H1 (cell line): ENCODE data around the gene ETV5. TPM values are rescaled to one million over a fixed set of nuclear protein-coding genes. Genes with fewer than 3 reads are reported as not detected.

ENCODE experiments used
- CTCF ChIA-PET: fragments of 300-600 bp; sonication (Branson Sonifier 250); formaldehyde crosslinking; loops from one replicate; lab custom pipeline; 2021; ENCODE audit not compliant: partially characterized antibody; lab: Charles Lee
- POLR2A ChIA-PET: fragments of 300-600 bp; sonication (Branson Sonifier 250); formaldehyde crosslinking; loops from one replicate; lab custom pipeline; 2021; ENCODE audit warnings: inconsistent platforms; ENCODE audit not compliant: partially characterized antibody; lab: Charles Lee
- DNase-seq, 2 experiments: peaks; one replicate each; pipeline versions ENCODE4 v3.0.0 to v3.0.0-alpha.2; 2010 to 2022; ENCODE audit warnings: low spot score in 2 of 2, low read depth in 1 of 2, mixed read lengths in 1 of 2
- FAIRE-seq: peaks from 2 replicates; lab custom pipeline; 2011; peaks lifted over from hg19 to GRCh38; lab: Jason Lieb, UNC
- H2AFZ ChIP-seq: 2 replicates; pipeline ENCODE4 v1.8.1; 2012; ENCODE audit warnings: low read length, inconsistent platforms
- H2AK5ac ChIP-seq: 2 replicates; pipeline ENCODE4 v1.6.1; 2013; ENCODE audit warnings: low read depth, low read length
- H2BK120ac ChIP-seq: replicated peaks from 2 replicates; pipeline ENCODE3; 2013; ENCODE audit warnings: low read depth, low read length, inconsistent platforms
- H2BK12ac ChIP-seq: 2 replicates; pipeline ENCODE4 v1.6.1; 2013; ENCODE audit warnings: low read depth, low read length
- H2BK15ac ChIP-seq: 2 replicates; pipeline ENCODE4 v1.6.1; 2013; ENCODE audit warnings: low read length
- H2BK20ac ChIP-seq: 2 replicates; pipeline ENCODE4 v1.6.1; 2013; ENCODE audit warnings: low read length
- H2BK5ac ChIP-seq: 2 replicates; pipeline ENCODE4 v1.6.1; 2013; ENCODE audit warnings: low read depth, low read length
- H3K14ac ChIP-seq: 2 replicates; pipeline ENCODE4 v1.6.1; 2013; ENCODE audit warnings: inconsistent platforms; ENCODE audit not compliant: insufficient read length
- H3K18ac ChIP-seq: 2 replicates; pipeline ENCODE4 v1.6.1; 2013; ENCODE audit warnings: low read length; ENCODE audit errors: extremely low read depth
- H3K23ac ChIP-seq: 2 replicates; pipeline ENCODE4 v1.6.1; 2013; ENCODE audit warnings: inconsistent platforms; ENCODE audit not compliant: insufficient read length
- H3K23me2 ChIP-seq: 2 replicates; pipeline ENCODE4 v1.6.1; 2013; ENCODE audit warnings: low read depth, low read length
- H3K27ac ChIP-seq: 2 replicates; pipeline ENCODE4 v1.6.1; 2011; ENCODE audit warnings: low read depth, low read length, inconsistent platforms
- H3K27me3 ChIP-seq, 4 experiments: replicated peaks in 1 of 4; 1 replicate in 1 of 4; 2 replicates in 3 of 4; pipeline versions ENCODE4 v1.6.1 to v1.8.1; 2011 to 2013; ENCODE audit warnings: low read length in 3 of 4, mild to moderate bottlenecking in 3 of 4, inconsistent platforms in 2 of 4, mixed read lengths in 2 of 4, moderate library complexity in 1 of 4; ENCODE audit not compliant: control insufficient read depth in 3 of 4, insufficient read depth in 3 of 4; ENCODE audit errors: extremely low read depth in 1 of 4
- H3K36me3 ChIP-seq, 4 experiments: 2 replicates each; pipeline versions ENCODE4 v1.6.1 to v1.8.1; 2011 to 2013; ENCODE audit warnings: mild to moderate bottlenecking in 4 of 4, low read length in 3 of 4, moderate library complexity in 2 of 4, control low read depth in 1 of 4, inconsistent platforms in 1 of 4; ENCODE audit not compliant: insufficient read depth in 4 of 4, control insufficient read depth in 2 of 4
- H3K4ac ChIP-seq: replicated peaks from 2 replicates; pipeline ENCODE3; 2013; ENCODE audit warnings: low read length, low read depth, mixed read lengths, inconsistent platforms; ENCODE audit not compliant: insufficient read length
- H3K4me1 ChIP-seq, 4 experiments: replicated peaks in 1 of 4; 1 replicate in 1 of 4; 2 replicates in 3 of 4; pipeline versions ENCODE4 v1.6.1 to v1.8.1; 2011 to 2013; ENCODE audit warnings: low read length in 3 of 4, inconsistent platforms in 2 of 4, mixed read lengths in 1 of 4; ENCODE audit not compliant: insufficient read depth in 4 of 4, control insufficient read depth in 3 of 4
- H3K4me2 ChIP-seq, 2 experiments: 2 replicates each; pipeline versions ENCODE4 v1.6.1 to v1.8.1; 2011 to 2013; ENCODE audit warnings: low read depth in 2 of 2, low read length in 2 of 2, control low read depth in 1 of 2, inconsistent platforms in 1 of 2, mild to moderate bottlenecking in 1 of 2; ENCODE audit not compliant: insufficient read depth in 1 of 2
- H3K4me3 ChIP-seq, 4 experiments: fragments of 200-600, 300-600 bp in 1 of 4; sonication (generic), shearing (Covaris generic), sonication (Bioruptor Twin) in 1 of 4; 2 replicates each; pipeline versions ENCODE4 v1.5.1 to v1.8.1; 2011 to 2016; ENCODE audit warnings: low read length in 4 of 4, low read depth in 3 of 4, control low read depth in 2 of 4, inconsistent platforms in 2 of 4, mild to moderate bottlenecking in 2 of 4, mixed read lengths in 1 of 4, moderate library complexity in 1 of 4; ENCODE audit not compliant: insufficient read depth in 2 of 4; ENCODE audit errors: extremely low read depth in 1 of 4
- H3K56ac ChIP-seq: replicated peaks from 2 replicates; pipeline ENCODE3; 2013; ENCODE audit warnings: low read depth, mild to moderate bottlenecking, mixed read lengths, low read length, inconsistent platforms; ENCODE audit not compliant: insufficient read length
- H3K79me1 ChIP-seq: 2 replicates; pipeline ENCODE4 v1.6.1; 2013; ENCODE audit warnings: low read depth, low read length, control low read depth
- H3K79me2 ChIP-seq, 2 experiments: 2 replicates each; pipeline versions ENCODE4 v1.6.1 to v1.8.1; 2012 to 2013; ENCODE audit warnings: low read length in 2 of 2, mild to moderate bottlenecking in 2 of 2, inconsistent platforms in 1 of 2; ENCODE audit not compliant: insufficient read depth in 2 of 2, control insufficient read depth in 1 of 2
- H3K9ac ChIP-seq, 4 experiments: replicated peaks in 1 of 4; 1 replicate in 1 of 4; 2 replicates in 3 of 4; pipeline versions ENCODE4 v1.6.1 to v1.8.1; 2011 to 2013; ENCODE audit warnings: low read depth in 3 of 4, low read length in 3 of 4, control low read depth in 2 of 4, mild to moderate bottlenecking in 2 of 4, moderate library complexity in 2 of 4, inconsistent platforms in 1 of 4; ENCODE audit errors: extremely low read depth in 1 of 4
- H3K9me3 ChIP-seq, 2 experiments: 2 replicates each; pipeline versions ENCODE4 v1.6.1 to v1.8.1; 2012 to 2013; ENCODE audit warnings: mild to moderate bottlenecking in 2 of 2, moderate library complexity in 2 of 2, control low read depth in 1 of 2, inconsistent platforms in 1 of 2, low read depth in 1 of 2, low read length in 1 of 2, mixed read lengths in 1 of 2; ENCODE audit not compliant: insufficient read depth in 2 of 2
- H4K20me1 ChIP-seq, 2 experiments: replicated peaks in 1 of 2; 2 replicates each; pipeline versions ENCODE3 to v1.8.1; 2011 to 2013; ENCODE audit warnings: inconsistent platforms in 2 of 2, low read length in 2 of 2, mild to moderate bottlenecking in 1 of 2; ENCODE audit not compliant: insufficient read depth in 2 of 2, control insufficient read depth in 1 of 2
- H4K5ac ChIP-seq: 2 replicates; pipeline ENCODE4 v1.6.1; 2013; ENCODE audit warnings: low read length, low read depth, mixed read lengths, inconsistent platforms; ENCODE audit not compliant: insufficient read length
- H4K8ac ChIP-seq: 2 replicates; pipeline ENCODE4 v1.8.0; 2013; ENCODE audit warnings: mild to moderate bottlenecking, moderate library complexity, low read length, inconsistent platforms; ENCODE audit not compliant: insufficient read depth; ENCODE audit errors: extremely low read depth
- H4K91ac ChIP-seq: replicated peaks from 2 replicates; pipeline ENCODE3; 2013; ENCODE audit warnings: low read length, mixed read lengths, inconsistent platforms; ENCODE audit not compliant: insufficient read length
- BACH1 ChIP-seq: IDR thresholded peaks from 2 replicates; pipeline ENCODE4 v1.6.1; 2012; ENCODE audit warnings: low read length, improper control_type of control experiment
- KDM5A ChIP-seq: fragments of 200-600 bp; IDR thresholded peaks from 2 replicates; pipeline ENCODE4 v1.7.1; 2012; ENCODE audit warnings: mild to moderate bottlenecking, low read length, inconsistent platforms, mixed read lengths
- SAP30 ChIP-seq: fragments of 300-600 bp; sonication (generic); IDR thresholded peaks from 2 replicates; pipeline ENCODE4 v1.7.1; 2012; ENCODE audit warnings: low read length, moderate library complexity, mild to moderate bottlenecking, inconsistent platforms; ENCODE audit not compliant: insufficient read depth, insufficient replicate concordance
- SP4 ChIP-seq: IDR thresholded peaks from 2 replicates; pipeline ENCODE4 v1.6.1; 2012; ENCODE audit warnings: low read length, inconsistent platforms
- TBP ChIP-seq: IDR thresholded peaks from 2 replicates; pipeline ENCODE4 v1.6.1; 2011; ENCODE audit warnings: low read depth, low read length, improper control_type of control experiment
- WGBS, 2 experiments: shearing (Covaris generic) in 1 of 2; methylation state at CpG; one replicate each; pipeline versions ENCODE4 v1.1.6 to v1.1.7; 2013 to 2015; ENCODE audit warnings: low lambda C conversion rate in 2 of 2, mixed read lengths in 2 of 2, inconsistent platforms in 1 of 2, low coverage in 1 of 2, missing lambda C conversion rate in 1 of 2; ENCODE audit not compliant: insufficient replicate concordance in 2 of 2, insufficient coverage in 1 of 2, insufficient read length in 1 of 2; ENCODE audit errors: extremely low coverage in 1 of 2, missing lambda C conversion rate in 1 of 2; 5-methylcytosine and 5-hydroxymethylcytosine counted together
- polyA plus RNA-seq, 7 experiments: library from polyadenylated mRNA; depleted of rRNA in 3 of 7; stranded (reverse) in 5 of 7; unstranded in 2 of 7; fragments of >200 nt in 5 of 7; fragments of 200-250 nt in 2 of 7; gene quantifications; 1 replicate in 5 of 7; 2 replicates in 1 of 7; 4 replicates in 1 of 7; pipeline versions ENCODE4 v1.2.1 to v1.2.3, GENCODE V29; 2011 to 2013; ENCODE audit warnings: missing spikeins in 2 of 7, mixed read lengths in 2 of 7
- total RNA-seq: library from RNA; stranded (reverse); fragmentation: NEBNext Ultra II Directional; extraction: Animal tissue kit (Norgen Biotek cat#: 25700); gene quantifications from 2 replicates; pipeline ENCODE4 v1.2.1, GENCODE V29; 2021

Gene ETV5
- total and polyA plus RNA-seq, 2 of the 8 experiments (the other 6 are each of a cell fraction or from before 2014, with no cell fraction given), result 13.1 to 36.9 TPM

DNA sequence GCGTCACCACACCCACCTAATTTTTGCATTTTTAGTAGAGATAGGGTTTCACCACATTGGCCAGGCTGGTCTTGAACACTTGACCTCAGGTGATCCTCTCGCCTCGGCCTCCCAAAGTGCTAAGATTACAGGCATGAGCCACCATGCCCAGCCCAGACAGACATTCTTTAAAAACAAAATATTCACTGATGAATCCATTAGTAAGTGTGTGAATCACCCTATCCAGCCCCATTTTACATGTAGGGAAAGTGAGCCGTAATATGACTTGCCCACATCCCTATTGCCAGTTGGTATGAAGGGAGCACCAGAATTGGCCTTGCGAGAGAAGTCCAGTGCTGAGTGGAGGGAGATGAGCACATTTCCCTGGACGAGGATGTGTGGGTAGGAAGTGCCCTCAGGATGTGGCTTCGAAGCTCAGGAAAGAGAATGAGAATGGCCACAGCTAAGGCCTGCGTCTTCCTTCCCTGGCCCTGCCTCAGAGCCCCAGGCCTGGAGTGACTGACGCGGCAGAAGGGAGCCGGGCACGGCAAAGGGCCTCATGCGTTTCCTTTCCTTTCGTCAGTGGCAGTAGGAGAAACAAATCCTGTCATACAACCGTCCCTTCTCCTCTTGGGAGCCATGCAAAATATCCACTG, 28.3 kb upstream of the ETV5 start:
- H3K4ac ChIP-seq, result no peak overlapping the region
- no peak overlapping the region for H2BK15ac ChIP-seq
- H3K23me2 ChIP-seq, result no peaks in the 10 kb centered on the region
- H2BK20ac ChIP-seq, result no peak overlapping the region
- H2AK5ac ChIP-seq, result no peak overlapping the region
- H3K27ac ChIP-seq, result no peak overlapping the region
- no peak overlapping the region for H3K4me2 ChIP-seq
- H3K9me3 ChIP-seq, result no peaks in the 10 kb centered on the region
- no peak overlapping the region for H2BK5ac ChIP-seq
- CTCF ChIA-PET, result interaction anchor here (1.0 kb wide), 1 partner anchor 122 kb away, joined by 3 read pairs; no protein-coding TSS in a partner anchor
- H4K20me1 ChIP-seq, result peaks cover 0 to 2% of the 10 kb centered on the region in 2 experiments
- H3K27me3 ChIP-seq, result no peaks in the 10 kb centered on the region
- POLR2A ChIA-PET, result no interaction called here
- FAIRE-seq, result no peak
- no peaks in the 10 kb centered on the region for H3K4me1 ChIP-seq
- DNase-seq, result no peak
- no peaks in the 10 kb centered on the region for H3K79me1 ChIP-seq
- H3K18ac ChIP-seq, result no peak overlapping the region
- no peak overlapping the region for H3K23ac ChIP-seq
- H2BK12ac ChIP-seq, result no peak overlapping the region
- no peak overlapping the region for H2BK120ac ChIP-seq
- no peak overlapping the region for H4K8ac ChIP-seq
- no peak overlapping the region for H4K91ac ChIP-seq
- H3K79me2 ChIP-seq, result no peaks in the 10 kb centered on the region
- H4K5ac ChIP-seq, result no peak overlapping the region
- 84% methylated on average over 14 of the region's 15 CpGs; no CpG with 5 or more reads in 1 of the 2 experiments for WGBS, 2 experiments
- H3K9ac ChIP-seq, result no peak overlapping the region
- H3K56ac ChIP-seq, result no peak overlapping the region
- H3K4me3 ChIP-seq, result no peak overlapping the region
- no peak overlapping the region for H2AFZ ChIP-seq
- no peak overlapping the region for H3K14ac ChIP-seq
- no peaks in the 10 kb centered on the region for H3K36me3 ChIP-seq
- TF ChIP-seq TBP (no peak), BACH1 (no peak), SP4 (no peak), KDM5A (no peak), SAP30 (no peak)
